Cardiac muscle cell (in vitro differentiated cells and primary cell): ENCODE results near the gene PRSS16. TPM values are rescaled to one million over a fixed set of nuclear protein-coding genes. Genes with fewer than 3 reads are reported as not detected.

Source experiments
- polyA plus RNA-seq: library from polyadenylated mRNA; unstranded; fragments of >200 nt; fragmentation: Nextera tagmentation; extraction: Ambion mirVana; gene quantifications from 2 replicates; pipeline ENCODE4 v1.2.1, GENCODE V29; 2016
- total RNA-seq: library from RNA; depleted of rRNA; stranded (reverse); fragments of >200 nt; gene quantifications from 2 replicates; pipeline ENCODE4 v1.2.3, GENCODE V29; 2016

The PRSS16 gene
- total and polyA plus RNA-seq, 2 experiments from 2014 or later, result 4.4 to 5.2 TPM

Other genes starting within 250 kb of the PRSS16 start
- gene POM121L2, start 64.6 kb downstream of the PRSS16 start, total RNA-seq, result 0.18 TPM in 1 of 2 replicates, not detected in the other
- gene POM121L2, start 64.6 kb downstream of the PRSS16 start, polyA plus RNA-seq, result 0.60 TPM in 1 of 2 replicates, not detected in the other
- gene ZNF391, start 141.1 kb downstream of the PRSS16 start, total RNA-seq, result 3.7 and 5.4 TPM in 2 replicates
- gene ZNF391, start 141.1 kb downstream of the PRSS16 start, polyA plus RNA-seq, result 11.0 and 12.9 TPM in 2 replicates
- gene ZNF184, start 225.4 kb downstream of the PRSS16 start, total RNA-seq, result 4.9 and 6.4 TPM in 2 replicates
- gene ZNF184, start 225.4 kb downstream of the PRSS16 start, polyA plus RNA-seq, result 5.1 and 5.8 TPM in 2 replicates